HG03457 (cell line): Measurements from ENCODE around the gene CPLX4.

Experiments
- ATAC-seq: cut with Tn5 transposase; IDR thresholded peaks from one replicate; pipeline ENCODE4 v1.9.1; 2021; ENCODE audit warnings: moderate number of reproducible peaks; ENCODE audit not compliant: unreplicated experiment

The CPLX4 gene

GRCh38 chr18:59308248-59308937 is 10.1 kb downstream of the CPLX4 start:
- ATAC-seq = no peak

GRCh38 chr18:59306640-59307039 is 11.8 kb downstream of the CPLX4 start:
- ATAC-seq = no peak

GRCh38 chr18:59305295-59305694 is 13.2 kb downstream of the CPLX4 start:
- ATAC-seq = no peak

- no peak for ATAC-seq
These were observed 14.7 kb downstream of the CPLX4 start for GRCh38 chr18:59303656-59304195.

- ATAC-seq = no peak
These were observed 15.4 kb downstream of the CPLX4 start for GRCh38 chr18:59303006-59303405.

- ATAC-seq = no peak
These were observed 16.5 kb downstream of the CPLX4 start for GRCh38 chr18:59301929-59302328.

- ATAC-seq = no peak
These were observed 17.7 kb downstream of the CPLX4 start for GRCh38 chr18:59300676-59301285.

GRCh38 chr18:59298871-59299270 is 19.6 kb downstream of the CPLX4 start:
- no peak for ATAC-seq

GRCh38 chr18:59293317-59293716 is 25.1 kb downstream of the CPLX4 start:
- ATAC-seq = no peak

GRCh38 chr18:59286341-59286740 is 32.1 kb downstream of the CPLX4 start:
- no peak for ATAC-seq

GRCh38 chr18:59282341-59282740 is 36.1 kb downstream of the CPLX4 start:
- no peak for ATAC-seq

GRCh38 chr18:59279722-59280121 is 38.7 kb downstream of the CPLX4 start:
- ATAC-seq = no peak

GRCh38 chr18:59279193-59279592 is 39.3 kb downstream of the CPLX4 start:
- ATAC-seq = no peak

- ATAC-seq = no peak
These were observed 39.7 kb downstream of the CPLX4 start for GRCh38 chr18:59278793-59279192.

- no peak for ATAC-seq
These were observed 42.4 kb downstream of the CPLX4 start for GRCh38 chr18:59276047-59276446.

- no peak for ATAC-seq
These were observed 43.0 kb downstream of the CPLX4 start for GRCh38 chr18:59275406-59275949.

- no peak for ATAC-seq
These were observed 43.9 kb downstream of the CPLX4 start for GRCh38 chr18:59274533-59274928.

GRCh38 chr18:59273759-59274532 is 44.5 kb downstream of the CPLX4 start:
- no peak for ATAC-seq

- no peak for ATAC-seq
These were observed 45.3 kb downstream of the CPLX4 start, which contains the start of gene RAX for GRCh38 chr18:59272891-59273758. Gene RAX, minus strand, starts transcription at chr18:59273454. Its CDS starts 248 bp downstream, at chr18:59273206.

- ATAC-seq = no peak
These were observed 46.1 kb downstream of the CPLX4 start for GRCh38 chr18:59272221-59272888.
